Dedifferentiated amniotic fluid mesenchymal stem cell (primary cell): Measurements from ENCODE around the gene CAMSAP3.

Source experiments
- DNase-seq: peaks from one replicate; pipeline ENCODE4 v3.0.0-alpha.2; 2016; ENCODE audit errors: extremely low spot score

Gene CAMSAP3

DNA sequence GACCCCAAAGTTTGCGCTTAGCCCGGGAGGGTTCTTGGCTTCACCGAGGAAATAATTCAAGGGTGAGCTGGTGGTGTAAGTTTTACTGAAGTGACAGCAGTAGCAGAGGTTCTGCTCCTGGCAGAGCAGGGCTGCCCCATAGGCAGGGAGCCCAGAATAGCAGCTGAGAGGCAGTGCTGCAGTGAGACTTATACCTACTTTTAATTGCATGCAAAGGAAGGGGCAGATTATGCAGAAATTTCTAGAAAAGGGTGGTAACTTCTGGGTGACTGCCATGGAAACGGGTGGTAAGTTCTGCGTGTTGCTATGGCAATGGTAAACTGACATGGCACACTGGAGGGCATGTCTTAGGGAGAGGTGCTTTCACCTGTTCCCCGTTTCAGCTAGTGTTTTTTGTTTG, 17.5 kb upstream of the CAMSAP3 start:
- DNase-seq = no peak

DNA sequence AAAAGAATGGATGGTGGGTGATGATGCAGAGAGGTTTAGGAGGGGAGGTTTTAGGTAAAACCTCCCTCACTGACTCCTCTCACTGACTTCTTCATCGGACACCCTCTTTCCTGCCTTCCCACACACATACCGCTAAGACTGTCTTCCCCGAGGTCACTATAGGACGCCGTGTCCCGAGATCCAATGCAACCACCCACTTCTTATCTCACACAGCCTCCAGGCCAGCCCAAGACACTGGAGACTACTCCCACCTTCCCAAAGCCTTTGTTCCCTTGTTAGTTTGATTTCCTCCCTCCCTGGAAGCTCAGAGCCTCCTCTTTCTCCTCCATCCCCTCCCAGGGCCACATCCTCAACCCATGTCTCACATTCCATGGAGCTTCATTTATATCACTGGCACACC, 16.5 kb upstream of the CAMSAP3 start:
- no peak for DNase-seq

DNA sequence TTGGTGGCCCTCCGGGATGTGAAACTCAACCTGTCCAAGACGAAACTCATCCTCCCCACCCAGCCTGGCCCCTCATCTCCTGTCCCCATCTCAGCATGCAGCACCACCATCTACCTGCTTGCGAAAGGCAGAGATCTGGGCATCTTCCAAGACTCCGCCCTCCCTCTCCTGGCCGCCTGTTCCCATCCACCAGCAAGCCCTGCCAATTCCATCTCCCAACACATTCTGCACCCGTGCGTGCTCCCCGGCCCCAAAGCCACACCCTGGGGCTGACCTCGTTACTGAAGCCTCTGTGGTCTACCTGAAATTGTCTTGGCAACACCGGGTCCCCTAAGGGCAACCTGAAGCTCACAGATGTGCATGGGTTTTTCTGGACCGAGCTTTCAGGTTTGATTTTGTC, 13.2 kb upstream of the CAMSAP3 start:
- DNase-seq = no peak

DNA sequence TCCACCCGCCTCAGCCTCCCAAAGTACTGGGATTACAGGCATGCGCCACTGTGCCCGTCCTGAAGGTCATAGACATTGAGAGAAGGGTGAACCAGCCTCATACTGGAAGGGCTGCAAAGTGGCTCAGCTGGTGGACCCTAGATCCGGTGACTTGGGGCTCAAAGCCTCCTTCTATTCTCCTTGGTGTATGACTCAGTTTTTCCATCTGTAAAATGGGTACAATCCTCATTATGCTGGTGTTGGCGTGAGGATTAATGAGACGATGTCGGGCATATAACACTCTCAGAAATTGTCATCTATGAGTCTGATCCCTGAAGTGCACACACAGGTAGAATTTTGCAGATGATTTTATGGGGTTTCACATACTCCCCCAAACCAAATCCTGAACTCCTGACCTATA, 5.8 kb upstream of the CAMSAP3 start:
- DNase-seq = no peak

DNA sequence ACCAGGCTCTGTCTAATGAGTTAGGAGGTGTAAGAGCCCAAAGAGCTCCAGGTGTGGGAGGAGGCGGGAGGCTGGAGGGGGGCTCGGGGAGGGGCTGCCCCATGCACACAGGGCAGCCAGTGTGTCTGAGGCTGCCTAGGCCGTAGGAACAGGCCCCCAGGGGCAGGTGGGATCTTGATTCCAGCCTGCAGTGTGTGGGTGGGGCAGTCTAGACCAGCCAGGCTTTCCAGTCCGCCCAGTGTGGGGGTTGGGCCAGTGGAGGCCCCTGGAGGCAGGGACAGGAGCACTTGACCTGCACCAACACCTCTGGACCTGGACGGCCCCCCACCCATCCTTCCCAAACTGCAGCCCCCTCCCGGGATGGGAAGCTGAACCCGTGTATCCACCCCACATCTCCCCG, 5.4 kb upstream of the CAMSAP3 start:
- DNase-seq = no peak

DNA sequence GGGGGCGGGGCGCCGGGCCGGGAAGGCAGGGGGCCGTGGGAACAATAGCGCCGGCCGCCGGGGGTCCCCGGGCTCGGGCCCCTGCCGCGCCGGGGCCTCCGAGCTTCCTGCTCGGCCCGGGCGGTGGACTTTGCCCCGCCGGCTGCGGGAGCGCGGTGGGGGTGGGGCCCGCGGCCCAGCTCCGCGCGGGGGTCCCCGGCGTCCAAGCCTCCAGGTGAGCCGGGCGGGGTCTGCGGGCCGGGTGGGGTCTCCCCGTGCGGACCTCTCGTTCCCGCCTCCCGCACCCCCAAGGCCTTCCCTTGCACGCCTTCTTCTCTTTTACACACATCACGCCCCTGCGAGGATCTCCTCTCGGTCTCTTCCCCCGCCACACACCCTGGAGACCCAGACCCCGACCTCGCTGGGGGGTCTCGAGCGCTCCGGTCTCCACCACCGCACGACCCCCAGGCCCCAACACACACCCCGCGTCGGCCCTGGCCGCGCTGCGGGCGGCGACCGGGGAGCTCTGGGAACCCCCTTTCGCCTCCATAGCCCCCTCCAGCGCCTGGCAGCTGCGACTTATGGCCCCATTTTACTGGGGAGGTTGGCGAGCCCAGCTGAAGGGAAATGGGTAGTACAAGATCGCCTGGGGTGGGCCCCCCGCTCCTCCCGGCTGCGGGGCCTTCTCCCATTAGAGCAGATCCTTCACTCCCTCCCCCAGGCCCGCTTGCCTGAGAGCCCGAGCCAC, 711 bp downstream of the CAMSAP3 start:
- DNase-seq = no peak

DNA sequence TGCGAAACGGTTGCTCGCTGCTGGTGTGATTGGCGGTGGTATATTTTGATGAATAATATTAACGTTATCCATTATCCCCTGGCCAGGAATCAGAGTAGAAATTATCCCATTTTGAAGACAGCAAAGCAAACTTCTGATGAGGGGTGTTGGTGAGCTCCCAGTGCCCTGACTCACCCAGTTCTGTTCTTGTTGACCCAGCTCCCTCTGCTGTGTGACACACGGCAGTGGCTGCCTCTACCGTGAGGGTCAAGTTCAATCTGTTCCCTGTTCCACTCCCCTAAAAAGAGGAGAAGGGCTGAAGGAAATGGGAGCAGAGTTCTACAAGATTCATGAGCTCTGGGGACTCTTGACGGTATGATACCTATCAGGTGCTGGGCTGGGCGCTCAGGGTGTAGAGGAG, 2.0 kb downstream of the CAMSAP3 start:
- no peak for DNase-seq

DNA sequence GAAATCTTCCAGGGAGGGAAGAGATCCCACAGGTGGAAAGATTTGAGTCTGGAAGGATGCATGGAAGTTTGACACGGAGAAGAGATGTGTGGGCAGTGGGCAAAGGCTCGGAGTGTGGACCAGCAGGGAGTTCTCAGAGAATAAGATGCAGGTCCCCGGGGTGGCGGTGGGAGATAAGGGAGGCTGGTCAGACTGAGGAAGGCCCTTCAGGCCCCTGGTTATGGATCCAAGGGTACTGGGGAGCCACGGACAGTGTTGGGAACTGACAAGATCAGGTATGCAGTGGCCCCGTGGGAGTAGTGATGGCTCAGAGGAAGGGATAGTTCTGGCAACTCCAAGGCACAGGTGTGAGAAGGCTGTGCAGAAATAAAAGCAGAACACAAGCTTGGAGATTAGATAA, 2.5 kb downstream of the CAMSAP3 start:
- DNase-seq = no peak

DNA sequence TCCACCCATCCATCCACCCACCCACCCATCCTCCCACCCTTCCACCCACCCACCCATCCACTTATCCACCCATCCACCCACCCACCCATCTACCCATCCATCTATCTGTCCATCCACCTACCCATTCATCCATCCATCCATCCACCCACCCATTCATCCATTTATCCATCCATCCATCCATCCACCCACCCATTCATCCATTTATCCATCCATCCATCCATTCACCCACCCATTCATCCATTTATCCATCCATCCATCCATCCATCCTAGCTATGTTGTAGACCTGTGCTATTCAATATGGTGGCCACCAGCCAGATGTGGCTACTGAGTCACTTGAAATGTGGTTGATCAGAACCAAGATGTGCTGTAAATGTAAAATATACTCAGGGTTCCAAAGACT, 5.1 kb downstream of the CAMSAP3 start:
- DNase-seq = no peak

DNA sequence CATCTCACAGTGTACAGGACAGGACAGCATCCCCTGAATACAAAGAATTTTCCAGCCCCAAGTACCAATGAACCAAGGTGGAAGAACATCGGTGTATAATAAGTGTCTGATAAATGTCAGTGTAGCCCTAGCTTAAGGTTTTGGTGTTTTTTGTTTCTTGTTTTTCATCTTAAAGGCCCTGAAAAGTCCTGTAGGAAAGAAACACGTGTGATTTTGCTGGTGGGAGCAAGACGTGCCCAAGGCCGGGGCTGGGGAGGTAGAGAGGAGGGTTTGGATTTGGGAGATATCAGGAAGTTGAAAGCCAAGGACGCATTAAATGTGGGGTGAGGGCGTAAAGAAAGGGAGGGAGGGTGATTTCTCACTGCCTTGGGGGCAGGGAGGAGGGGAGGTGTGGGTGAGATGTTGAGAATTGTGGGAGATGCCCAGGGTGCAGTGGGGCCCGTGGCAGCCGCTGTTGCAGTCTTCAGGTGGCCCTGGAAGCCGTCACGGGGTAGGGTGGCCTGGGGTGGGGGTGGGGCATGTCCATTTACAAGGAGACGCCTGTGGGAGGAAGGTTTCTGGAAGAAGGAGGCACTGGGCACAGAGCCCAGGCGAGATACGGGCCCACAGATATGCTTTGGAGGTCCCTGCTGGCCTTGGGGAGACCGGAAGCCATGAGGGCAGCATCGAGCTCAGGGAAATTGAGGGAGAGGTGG, 6.7 kb downstream of the CAMSAP3 start:
- DNase-seq = no peak

DNA sequence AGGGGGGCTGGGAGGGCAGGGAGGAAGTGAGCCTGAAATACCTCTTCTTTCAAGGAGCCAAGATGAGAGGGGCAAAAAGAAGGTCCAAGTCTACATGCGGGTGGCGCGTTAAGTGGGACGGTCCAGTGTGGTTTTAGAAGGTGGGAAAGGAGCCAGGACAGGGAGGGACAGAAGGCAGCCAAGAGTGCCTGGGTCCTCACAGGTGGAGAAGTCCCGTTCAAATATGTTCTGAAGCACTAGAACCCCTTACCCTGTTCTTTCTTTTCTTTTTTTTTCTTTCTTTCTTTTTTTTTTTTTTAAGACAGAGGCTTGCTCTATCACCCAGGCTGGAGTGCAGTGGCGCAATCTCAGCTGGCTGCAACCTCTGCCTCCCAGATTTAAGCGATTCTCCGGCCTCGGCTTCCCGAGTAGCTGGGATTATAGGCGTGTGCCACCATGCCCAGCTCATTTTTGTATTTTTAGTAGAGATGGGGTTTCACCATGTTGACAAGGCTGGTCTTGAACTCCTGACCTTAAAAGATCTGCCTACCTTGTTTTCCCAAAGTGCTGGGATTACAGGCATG, 7.4 kb downstream of the CAMSAP3 start:
- no peak for DNase-seq

DNA sequence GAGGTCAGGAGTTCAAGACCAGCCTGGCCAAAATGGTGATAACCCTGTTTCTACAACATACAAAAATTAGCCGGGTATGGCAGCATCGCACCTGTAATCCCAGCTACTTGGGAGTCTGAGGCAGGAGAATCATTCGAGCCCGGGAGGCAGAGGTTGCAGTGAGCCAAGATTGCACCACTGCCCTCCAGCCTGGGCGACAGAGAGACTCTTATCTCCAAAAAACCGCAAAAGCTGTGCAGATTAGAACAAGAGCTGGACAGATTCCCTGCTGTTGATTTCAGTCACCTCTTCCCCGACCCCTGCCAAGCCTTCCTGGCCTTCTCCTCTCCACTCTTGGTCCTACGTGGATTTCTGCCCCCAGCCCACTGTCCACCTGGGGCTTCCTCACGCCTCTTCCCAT, 8.3 kb downstream of the CAMSAP3 start:
- DNase-seq = no peak

DNA sequence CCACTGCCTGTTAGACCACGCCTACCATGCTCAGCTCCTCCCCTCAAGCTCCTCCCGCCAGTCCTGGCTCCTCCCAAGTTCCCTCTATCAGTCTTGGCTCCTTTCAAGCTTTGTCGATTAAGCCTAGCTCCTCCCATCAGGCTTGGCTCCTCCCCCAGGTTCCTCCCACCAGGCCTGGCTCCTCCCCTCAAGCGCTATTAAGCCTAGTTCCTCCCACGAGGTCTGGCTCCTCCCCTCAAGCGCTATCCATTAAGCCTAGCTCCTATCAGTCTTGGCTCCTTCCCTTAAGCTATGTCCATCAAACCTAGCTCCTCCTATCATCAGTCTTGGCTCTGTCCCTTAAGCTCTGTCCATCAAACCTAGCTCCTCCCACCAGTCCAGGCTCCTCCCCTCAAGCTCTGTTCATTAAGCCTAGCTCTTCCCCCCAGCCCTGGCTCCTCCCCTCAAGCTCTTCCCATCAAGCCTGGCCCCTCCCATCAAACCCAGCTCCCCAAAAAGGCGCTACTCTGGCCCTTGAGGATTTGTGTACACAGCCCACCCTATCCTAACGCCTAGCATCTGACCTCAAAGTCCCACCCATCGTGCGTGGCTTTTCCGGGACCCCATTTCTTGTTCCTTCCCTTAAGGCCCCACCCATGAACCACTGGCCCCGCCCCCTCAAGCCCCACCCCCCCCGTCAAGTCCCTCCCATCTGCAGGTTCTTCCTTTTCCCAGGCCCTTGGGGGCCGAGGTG, 10.0 kb downstream of the CAMSAP3 start:
- DNase-seq = no peak

DNA sequence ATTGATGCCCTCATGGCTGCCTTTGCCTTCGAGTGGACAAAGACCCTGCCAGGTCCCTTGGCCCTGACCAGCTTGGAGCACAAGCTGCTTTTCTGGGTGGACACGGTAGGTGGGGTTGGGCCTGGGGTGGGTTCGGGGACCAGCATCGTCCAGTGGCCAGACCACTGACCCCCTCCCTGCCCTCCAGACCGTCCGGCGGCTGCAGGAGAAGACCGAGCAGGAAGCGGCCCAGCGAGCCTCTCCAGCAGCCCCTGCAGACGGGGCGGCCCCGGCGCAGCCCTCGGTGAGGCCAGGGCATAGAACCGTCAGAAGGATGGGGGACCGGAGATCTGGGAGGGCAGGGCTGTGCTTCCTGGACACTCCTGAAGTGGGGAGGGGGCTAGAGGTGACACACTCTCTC, 10.6 kb downstream of the CAMSAP3 start:
- DNase-seq = no peak

DNA sequence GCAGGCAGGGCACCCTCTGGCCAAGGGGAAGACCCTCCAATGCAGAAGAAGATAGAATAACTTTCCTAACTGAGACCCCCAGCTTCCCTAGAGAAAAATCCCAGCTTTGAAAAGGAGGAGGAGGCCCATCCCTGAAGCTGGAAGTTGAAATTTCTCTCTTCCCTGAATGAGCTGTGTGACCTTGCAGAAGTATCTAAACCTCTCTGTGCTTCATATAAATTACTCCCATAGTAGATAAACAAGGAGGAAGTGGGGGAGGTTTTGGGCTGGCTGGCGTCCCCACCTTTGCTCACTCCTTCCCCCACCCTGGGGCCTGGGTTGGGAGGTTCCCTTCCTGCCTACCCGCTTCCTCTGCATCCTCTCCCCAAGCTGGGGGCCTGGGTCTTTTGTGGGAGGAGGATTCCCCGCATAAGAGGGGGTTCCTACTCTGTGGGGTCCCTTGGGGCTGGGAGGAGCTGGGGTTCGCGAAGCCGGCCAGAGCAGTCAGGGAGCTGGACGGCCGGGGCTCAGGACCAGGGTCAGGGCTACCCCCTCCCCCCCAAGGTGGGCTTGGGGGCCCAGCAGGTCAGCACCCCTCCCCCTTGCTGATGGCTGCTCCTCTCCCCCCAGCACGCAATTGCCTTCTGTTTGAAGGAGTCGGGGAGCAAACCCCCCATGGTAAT, 11.7 kb downstream of the CAMSAP3 start:
- DNase-seq = no peak

DNA sequence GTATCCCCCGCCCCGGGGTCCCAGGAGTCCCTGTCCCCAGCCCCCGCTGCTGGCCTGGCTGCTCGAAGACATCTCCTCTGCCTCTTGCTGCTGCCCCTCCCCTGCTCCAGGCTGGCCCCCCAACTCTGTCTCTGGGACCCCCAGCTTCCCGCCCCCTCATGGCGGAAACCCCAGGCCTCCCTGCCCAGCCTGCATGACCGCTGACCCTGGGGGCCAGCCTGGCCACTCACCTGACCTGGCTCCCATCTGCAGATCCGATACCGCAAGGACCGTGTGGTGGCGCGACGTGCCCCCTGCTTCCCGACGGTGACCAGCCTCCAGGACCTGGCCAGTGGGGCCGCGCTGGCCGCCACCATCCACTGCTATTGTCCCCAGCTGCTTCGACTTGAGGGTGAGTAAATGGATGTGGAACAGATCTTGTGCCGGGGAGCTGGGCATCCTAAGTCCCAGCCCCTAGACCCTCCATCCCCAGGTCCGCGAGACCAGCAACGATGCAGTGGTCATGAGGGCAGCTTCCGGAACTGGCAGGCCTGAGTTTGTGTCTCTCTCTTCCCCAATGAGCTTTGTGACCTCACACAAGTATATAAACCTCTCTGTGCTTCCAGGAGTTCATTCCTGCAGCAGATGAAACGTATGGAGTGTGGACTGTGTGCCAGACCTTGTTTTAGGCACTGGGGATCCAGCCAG, 12.4 kb downstream of the CAMSAP3 start:
- no peak for DNase-seq

DNA sequence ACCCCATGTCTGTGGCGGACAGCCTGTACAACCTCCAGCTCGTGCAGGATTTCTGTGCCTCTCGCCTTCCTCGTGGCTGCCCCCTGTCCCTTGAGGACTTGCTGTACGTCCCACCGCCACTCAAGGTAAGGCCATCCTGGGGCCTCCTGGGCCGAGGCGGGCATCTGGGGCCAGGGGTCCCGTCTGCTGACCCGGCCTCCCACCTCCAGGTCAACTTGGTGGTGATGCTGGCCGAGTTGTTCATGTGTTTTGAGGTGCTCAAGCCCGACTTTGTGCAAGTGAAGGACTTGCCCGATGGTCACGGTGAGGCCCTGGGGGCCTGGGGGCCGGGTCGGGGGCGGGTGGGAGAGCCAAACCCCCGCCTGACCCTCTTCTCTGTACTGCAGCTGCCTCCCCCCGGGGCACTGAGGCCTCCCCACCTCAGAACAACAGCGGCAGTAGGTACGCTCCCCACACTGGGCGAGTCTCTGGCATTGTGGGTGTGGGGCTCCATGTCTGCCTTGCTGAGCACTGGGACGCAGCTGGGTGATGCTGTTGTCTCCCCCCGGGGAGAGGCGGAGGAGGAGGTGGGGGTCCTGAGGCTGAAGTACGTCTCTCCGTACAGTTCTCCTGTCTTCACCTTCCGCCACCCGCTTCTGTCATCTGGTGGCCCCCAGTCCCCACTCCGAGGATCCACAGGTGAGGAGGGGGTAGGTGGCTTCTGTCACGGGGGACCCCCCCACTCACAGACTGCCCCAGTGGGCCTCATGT, 15.0 kb downstream of the CAMSAP3 start:
- DNase-seq = no peak

DNA sequence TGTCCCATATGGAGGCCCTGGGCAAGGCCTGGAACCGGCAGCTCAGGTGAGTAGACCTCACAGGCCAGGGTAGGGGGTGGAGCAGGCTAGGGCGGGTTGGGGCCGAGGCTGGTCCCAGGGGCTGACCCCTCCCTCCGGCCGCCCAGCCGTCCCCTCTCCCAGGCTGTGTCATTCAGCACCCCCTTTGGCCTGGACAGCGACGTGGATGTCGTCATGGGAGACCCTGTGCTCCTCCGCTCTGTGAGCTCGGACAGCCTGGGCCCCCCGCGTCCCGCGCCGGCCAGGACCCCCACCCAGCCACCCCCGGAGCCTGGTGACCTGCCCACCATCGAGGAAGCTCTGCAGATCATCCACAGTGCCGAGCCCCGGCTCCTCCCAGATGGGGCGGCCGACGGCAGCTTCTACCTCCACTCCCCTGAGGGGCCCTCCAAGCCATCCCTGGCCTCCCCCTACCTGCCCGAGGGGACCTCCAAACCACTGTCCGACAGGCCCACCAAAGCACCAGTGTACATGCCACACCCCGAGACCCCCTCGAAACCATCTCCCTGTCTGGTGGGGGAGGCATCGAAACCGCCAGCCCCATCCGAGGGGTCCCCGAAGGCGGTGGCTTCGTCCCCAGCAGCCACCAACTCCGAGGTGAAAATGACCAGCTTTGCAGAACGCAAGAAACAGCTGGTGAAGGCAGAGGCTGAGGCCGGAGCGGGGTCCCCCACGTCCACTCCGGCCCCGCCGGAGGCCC, 16.0 kb downstream of the CAMSAP3 start:
- DNase-seq = no peak

DNA sequence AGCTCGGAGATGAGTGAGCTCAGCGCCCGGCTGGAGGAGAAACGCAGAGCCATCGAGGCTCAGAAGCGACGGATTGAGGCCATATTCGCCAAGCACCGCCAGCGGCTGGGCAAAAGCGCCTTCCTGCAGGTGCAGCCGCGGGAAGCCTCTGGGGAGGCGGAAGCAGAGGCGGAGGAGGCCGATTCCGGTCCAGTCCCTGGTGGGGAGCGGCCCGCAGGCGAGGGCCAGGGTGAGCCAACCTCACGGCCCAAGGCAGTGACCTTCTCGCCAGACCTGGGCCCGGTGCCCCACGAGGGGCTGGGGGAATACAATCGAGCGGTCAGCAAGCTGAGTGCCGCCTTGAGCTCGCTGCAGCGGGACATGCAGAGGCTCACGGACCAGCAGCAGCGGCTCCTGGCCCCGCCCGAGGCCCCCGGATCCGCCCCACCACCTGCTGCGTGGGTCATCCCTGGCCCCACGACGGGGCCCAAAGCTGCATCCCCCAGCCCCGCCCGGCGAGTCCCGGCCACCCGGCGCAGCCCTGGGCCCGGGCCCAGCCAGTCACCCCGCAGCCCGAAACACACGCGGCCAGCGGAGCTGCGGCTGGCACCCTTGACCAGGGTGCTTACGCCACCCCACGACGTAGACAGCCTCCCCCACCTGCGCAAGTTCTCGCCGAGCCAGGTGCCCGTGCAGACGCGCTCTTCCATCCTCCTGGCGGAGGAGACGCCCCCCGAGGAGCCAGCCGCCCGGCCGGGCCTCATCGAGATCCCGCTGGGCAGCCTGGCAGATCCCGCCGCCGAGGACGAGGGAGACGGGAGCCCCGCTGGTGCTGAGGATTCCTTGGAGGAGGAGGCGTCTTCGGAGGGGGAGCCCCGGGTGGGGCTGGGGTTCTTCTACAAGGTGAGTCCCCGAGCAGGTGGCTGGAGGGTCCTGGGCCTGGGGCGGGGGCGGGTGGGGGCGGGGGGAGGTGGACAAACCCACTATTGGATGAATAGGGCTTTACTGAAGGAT, 16.9 kb downstream of the CAMSAP3 start:
- DNase-seq = no peak
